Measurements from ENCODE around the gene TOMM5.

GRCh38 chr9:37575001-37575400 is 17.4 kb downstream of the TOMM5 start:
- no peak for TF ChIP-seq TAF1 (IDR thresholded peaks at IDR 0.05; ENCODE audit: low read depth, low read length)
- TF ChIP-seq SPI1 (IDR thresholded peaks at IDR 0.05; ENCODE audit: low read depth, low read length), result no peak
- TF ChIP-seq POLR2A (IDR thresholded peaks at IDR 0.05; ENCODE audit: low read depth, low read length), result no peak
